ENCODE results near the gene ZNF595. TPM values are rescaled to one million over a fixed set of nuclear protein-coding genes. Genes with fewer than 3 reads are reported as not detected.
A peak's percentile ranks its signal among the peaks of the same experiment; 100 is the strongest.
"Not testable (repeated sequence)": the region's sequence is repeated elsewhere in the genome, so short reads cannot be mapped to it uniquely, and the experiment has no call there.

ZNF595 gene
- total RNA-seq (ENCODE audit: insufficient read depth, low replicate concordance), result 37.1 TPM

DNA sequence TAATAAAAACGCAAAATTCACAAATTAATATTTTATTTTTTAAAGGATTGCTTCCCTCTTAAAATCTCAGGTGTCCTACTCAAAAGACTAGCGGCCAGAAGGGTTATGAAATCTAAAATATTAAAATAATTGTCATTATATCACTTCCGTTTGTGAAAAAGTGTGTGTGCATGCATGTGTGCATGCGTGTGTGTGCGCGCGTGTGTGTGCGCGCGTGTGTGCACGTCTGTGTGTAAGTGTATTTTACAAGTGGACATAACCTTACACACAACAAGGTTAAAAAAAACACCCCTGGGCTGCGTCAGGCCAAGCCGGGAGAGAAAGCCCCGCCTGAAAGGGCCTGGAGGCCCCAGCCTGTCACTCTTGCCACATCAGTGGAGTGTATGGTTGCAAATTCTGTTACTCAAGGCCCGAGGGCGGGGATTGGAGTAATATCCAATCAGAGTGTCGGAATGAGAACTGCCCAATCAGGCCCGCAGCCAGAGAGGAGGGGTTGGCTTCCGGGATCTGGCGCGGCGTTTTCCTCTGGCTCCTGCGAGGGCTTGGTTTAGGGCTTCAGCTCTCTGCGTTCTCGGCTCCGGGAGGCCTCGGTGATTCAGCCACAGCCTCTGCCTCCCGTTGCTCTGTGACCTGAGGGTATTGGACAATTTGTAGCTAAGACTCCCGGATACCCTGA lies at the start of gene ZNF595:
ZNF595 (plus strand) TSS at position 518 of the 676 bp plus-strand sequence. CDS start 168 bp downstream, outside the sequence.
- not testable (repeated sequence) for DNase-seq (ENCODE audit: low spot score)

GRCh38 chr4:9937-10870 lies 42.9 kb upstream of the ZNF595 start:
- DNase-seq (ENCODE audit: low spot score), result peak; percentile 5

- not testable (repeated sequence) for DNase-seq (ENCODE audit: low spot score)
These were observed 41.9 kb upstream of the ZNF595 start for GRCh38 chr4:11095-11815.

DNA sequence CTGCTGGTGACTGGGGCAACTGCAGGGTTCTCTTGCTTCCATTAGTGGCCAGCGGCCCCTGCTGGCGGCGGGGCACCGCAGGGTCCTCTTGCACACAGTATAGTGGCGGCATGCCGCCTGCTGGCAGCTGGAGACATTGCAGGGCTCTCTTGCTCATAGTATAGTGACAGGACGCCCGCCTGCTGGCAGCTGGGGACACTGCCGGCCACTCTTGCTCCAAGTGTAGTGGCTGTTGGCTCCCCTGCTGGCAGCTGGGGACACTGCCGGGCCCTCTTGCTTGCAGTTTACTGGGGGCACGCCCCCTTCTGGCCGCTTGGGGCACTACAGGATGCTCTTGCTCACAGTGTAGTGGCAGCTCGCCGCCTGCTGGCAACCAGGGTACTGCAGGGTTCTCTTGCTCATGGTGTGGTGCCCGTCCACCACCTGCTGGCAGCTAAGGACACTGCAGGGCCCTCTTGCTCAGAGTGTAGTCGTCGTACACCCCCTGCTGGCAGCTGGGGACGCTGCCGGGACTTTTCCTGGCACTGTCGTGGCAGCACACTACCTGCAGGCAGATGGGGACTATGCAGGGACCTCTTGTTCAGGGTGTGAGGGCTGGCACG lies 41.2 kb upstream of the ZNF595 start:
- not testable (repeated sequence) for DNase-seq (ENCODE audit: low spot score)

GRCh38 chr4:18128-18527 lies 35.0 kb upstream of the ZNF595 start:
- not testable (repeated sequence) for DNase-seq (ENCODE audit: low spot score)

DNA sequence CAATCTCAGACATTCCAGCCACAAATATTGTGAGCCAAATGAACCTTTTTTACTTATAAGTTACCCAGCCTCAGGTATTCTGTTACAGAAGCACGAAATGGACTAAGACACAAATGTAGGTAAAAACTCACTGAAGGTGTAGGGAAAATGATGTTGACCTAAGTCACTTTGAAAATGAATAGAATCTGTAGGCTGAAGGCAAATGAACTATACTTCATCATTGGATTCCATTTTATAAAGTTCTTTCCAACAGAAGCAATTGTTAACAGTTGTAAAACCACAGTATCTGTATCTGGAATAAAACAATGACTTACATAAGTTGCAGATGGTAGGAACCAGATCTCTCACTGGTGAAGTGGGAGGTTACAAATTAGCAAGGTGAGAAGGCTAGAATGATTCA lies 34.5 kb upstream of the ZNF595 start:
- DNase-seq (ENCODE audit: low spot score), result peak; percentile 0

- not testable (repeated sequence) for DNase-seq (ENCODE audit: low spot score)
These were observed 30.2 kb upstream of the ZNF595 start for GRCh38 chr4:22882-23281.

- not testable (repeated sequence) for DNase-seq (ENCODE audit: low spot score)
These were observed 28.8 kb upstream of the ZNF595 start for GRCh38 chr4:24359-24758.

DNA sequence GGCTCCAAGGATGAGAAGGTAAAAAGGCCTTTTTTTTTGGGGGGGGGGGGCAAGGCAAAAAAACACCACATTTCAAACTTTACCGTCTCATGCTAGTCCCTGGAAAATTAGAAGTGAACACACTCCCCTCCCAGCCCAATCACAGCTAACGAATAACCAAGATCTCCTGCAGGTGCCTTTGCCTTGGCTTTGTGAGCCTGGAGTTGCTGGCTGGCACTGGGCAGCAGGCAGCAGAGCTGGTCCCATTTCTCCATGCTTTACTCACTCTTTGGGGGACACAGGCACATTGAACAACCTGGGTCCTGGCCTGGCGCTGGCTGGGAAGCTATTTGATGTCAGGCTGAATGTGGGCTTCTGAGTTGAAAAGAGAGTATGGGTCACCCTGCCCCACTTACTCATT lies 25.6 kb upstream of the ZNF595 start:
- not testable (repeated sequence) for DNase-seq (ENCODE audit: low spot score)

- not testable (repeated sequence) for DNase-seq (ENCODE audit: low spot score)
These were observed 24.2 kb upstream of the ZNF595 start for GRCh38 chr4:28767-29542.

DNA sequence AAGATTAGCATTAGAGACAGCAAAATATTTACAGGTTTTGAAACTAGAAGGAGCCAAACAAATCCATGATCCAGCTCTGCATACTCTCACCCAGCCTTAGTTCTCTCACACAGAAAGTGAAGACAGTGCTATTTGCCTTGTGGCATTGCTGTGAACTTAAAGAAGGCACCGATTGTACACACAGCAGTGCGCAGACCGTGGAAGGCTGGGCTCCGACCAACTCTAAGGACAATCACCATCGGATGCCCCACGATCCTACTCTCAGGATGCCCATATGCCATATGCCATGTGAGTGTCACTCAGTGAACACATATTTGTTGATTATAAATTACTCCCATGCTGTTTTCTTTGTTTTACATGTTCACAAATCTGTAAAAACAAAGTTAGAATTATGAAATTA lies 19.8 kb upstream of the ZNF595 start:
- DNase-seq (ENCODE audit: low spot score), result not testable (repeated sequence)

GRCh38 chr4:36559-37415 lies 16.3 kb upstream of the ZNF595 start:
- DNase-seq (ENCODE audit: low spot score), result not testable (repeated sequence)

DNA sequence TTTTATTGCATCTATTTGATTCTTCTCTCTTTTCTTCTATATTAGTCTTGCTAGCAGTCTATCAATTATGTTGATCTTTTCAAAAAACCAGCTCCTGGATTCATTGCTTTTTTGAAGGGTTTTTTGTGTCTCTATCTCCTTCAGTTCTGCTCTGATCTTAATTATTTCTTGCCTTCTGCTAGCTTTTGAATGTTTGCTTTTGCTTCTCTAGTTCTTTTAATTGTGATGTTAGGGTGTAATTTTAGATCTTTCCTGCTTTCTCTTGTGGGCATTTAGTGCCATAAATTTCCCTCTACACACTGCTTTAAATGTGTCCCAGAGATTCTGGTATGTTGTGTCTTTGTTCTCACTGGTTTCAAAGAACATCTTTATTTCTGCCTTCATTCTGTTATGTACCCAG lies 14.9 kb upstream of the ZNF595 start:
- DNase-seq (ENCODE audit: low spot score), result not testable (repeated sequence)

DNA sequence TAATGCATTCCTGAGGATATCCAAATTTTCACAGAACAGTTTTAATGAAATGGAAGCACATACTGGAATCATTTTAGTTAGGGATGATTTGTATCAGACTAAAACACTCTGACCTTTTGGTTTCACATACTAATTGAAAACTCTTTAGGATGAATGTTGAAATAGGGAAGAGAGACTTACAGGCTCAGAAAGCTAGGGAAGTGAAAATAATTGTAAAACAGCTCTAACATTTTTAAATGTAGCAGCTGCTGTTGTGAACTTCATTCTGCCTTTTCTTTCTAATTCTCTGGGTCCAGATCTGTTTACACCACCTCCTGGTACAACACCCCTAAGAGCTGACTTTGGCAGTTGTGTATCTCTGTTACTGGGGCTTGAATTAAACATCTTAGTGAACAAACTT lies 9.7 kb upstream of the ZNF595 start:
- DNase-seq (ENCODE audit: low spot score), result not testable (repeated sequence)

DNA sequence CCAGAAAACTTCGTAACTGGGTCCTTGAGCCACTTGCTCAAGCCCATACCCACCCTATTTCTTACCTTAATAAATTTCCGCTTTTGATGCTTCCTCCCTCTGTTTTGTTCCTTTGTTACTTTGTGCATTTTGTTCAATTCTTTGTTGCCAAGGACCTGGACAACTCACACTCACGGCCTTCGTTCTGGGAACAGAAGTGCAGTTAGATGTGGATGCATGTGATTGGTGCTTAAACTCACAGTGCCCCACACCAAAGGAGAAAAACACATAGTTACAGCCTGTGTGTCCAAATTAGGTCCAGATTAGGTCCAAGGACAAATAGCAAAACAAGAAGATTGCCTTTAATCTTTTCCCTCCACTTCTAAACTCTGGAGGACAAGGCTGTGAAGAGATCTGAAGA lies 1.9 kb upstream of the ZNF595 start:
- DNase-seq (ENCODE audit: low spot score), result not testable (repeated sequence)

DNA sequence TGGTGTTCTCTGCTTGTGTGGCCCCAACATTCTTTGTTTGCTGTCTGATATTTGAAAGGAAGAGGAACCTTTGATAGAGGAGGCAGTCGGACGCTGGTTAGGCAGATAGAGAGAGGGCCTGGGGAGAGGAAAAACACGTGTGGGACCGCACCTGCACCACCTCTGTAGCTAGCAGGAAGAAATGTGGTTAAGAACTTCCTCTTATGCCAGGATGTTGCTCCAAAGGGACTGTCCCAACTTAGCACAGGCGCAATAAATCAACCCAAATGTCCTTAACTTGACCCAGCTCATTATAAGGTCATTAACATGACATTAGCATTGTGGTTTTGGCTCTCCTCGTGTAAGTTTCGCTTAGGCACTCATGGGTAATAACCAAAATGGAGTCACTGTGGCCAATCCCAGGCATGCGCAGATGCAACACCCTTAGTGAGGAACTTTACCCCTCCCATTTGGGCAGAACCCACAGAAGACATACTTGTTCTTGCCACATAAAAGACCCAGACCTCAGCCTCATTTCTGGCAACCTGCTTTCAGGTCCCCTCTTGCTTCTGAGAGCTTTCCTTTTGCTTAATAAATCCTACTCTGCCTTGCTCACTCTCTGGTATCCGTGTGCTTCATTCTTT lies 1.4 kb upstream of the ZNF595 start:
- not testable (repeated sequence) for DNase-seq (ENCODE audit: low spot score)

DNA sequence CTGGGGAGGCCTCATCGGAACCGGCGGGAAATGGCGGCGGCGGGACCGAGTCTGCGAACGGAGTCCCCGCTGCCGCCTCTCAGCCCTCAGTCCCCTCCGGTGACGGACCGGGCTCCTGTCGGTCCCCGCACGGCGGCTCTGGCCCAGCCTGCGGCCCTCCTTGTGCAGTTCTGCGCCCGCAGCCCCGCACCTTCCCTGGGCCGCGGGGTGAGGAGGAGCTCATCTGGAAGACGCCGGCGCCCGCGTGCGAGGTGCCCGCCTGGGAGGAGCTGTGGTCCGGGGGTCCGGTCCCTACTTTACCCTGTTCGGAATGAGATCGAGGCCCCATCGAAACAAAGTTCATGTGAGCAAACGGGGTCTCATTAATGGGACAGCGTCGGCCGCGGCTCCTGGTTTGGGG lies 400 bp downstream of the ZNF595 start:
- DNase-seq (ENCODE audit: low spot score), result not testable (repeated sequence)

DNA sequence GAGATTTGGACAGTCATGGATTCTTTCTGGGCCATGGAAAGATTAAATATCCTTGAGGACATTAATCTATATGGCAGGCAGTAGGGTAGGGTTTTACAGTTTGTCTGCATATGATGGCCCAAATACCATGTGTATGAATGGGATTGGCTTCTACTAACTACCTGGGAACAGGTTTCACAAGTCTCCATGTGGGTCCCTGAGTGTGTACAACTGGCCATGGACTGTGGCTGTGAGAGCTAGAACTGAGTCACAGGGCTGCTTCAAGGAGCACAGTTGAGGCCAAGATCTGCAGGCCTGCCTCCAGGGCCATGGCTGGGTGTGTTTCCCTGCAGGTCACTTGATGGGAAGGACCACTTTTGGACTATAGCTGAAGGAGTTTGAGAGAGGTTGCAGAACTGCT lies 11.6 kb downstream of the ZNF595 start:
- not testable (repeated sequence) for DNase-seq (ENCODE audit: low spot score)

DNA sequence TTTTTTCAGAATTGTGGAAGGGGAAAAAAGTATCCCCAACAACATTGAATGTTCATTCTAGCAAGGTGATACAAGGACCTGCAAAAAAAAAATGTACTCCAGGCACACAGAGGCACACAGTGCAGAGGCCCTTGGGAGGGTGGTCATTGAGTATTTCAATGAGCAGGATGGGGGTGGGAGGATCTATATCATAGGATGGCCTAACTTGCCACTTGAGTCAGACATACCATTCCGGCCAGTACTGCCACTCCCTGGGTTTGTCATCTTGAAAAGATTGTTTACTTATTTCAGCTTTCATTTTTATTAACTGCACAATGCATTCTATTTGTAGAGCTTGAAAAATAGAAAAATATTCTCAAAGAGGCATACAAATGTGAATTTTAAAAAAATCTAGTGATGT lies 18.7 kb downstream of the ZNF595 start:
- no peak for DNase-seq (ENCODE audit: low spot score)

All from umbilical cord (tissue), 2 donors.